A673 (cell line): ENCODE data around the gene PDLIM1. TPM values are rescaled to one million over a fixed set of nuclear protein-coding genes. Genes with fewer than 3 reads are reported as not detected.

Source experiments
- BruUV-seq: library from RNA; stranded (reverse); fragments of 400-500 nt; replicated peaks from 2 replicates; lab custom pipeline; 2021; lab: Mats Ljungman, UMichigan
- CTCF ChIA-PET: fragments of 300-600 bp; sonication (Branson Sonifier 250); formaldehyde crosslinking; loops from one replicate; lab custom pipeline; 2022; ENCODE audit warnings: antibody characterized with exemption; lab: Charles Lee
- POLR2A ChIA-PET: fragments of 300-600 bp; sonication (Branson Sonifier 250); formaldehyde crosslinking; loops from one replicate; lab custom pipeline; 2022; ENCODE audit warnings: antibody characterized with exemption; ENCODE audit not compliant: low non-redundant PET; lab: Charles Lee
- DNase-seq: peaks from one replicate; pipeline ENCODE4 v3.0.0-alpha.2; 2015; ENCODE audit warnings: low spot score
- H3K27ac ChIP-seq: fragments of 200-600 bp; sonication (generic); 2 replicates; pipeline ENCODE4 v1.5.1; 2016; ENCODE audit warnings: mixed run types, low read depth, mild to moderate bottlenecking, mixed read lengths, antibody characterized with exemption, low read length; ENCODE audit not compliant: poor library complexity, severe bottlenecking
- H3K27me3 ChIP-seq: fragments of 200-600 bp; sonication (generic); replicated peaks from 2 replicates; pipeline ENCODE4 v1.6.1; 2017; ENCODE audit warnings: mixed run types, low read depth, mild to moderate bottlenecking, mixed read lengths, antibody characterized with exemption, low read length; ENCODE audit not compliant: insufficient read depth, poor library complexity
- H3K36me3 ChIP-seq: fragments of 200-600 bp; sonication (generic); 2 replicates; pipeline ENCODE4 v1.6.1; 2016; ENCODE audit warnings: mixed run types, mild to moderate bottlenecking, mixed read lengths, antibody characterized with exemption, low read length; ENCODE audit not compliant: insufficient read depth, poor library complexity, severe bottlenecking
- H3K4me1 ChIP-seq: fragments of 200-600 bp; sonication (generic); 2 replicates; pipeline ENCODE4 v1.6.1; 2017; ENCODE audit warnings: mixed run types, mild to moderate bottlenecking, mixed read lengths, antibody characterized with exemption, low read length; ENCODE audit not compliant: insufficient read depth, poor library complexity, severe bottlenecking
- H3K4me3 ChIP-seq: fragments of 200-600 bp; sonication (generic); 2 replicates; pipeline ENCODE4 v1.5.1; 2016; ENCODE audit warnings: low read depth, mixed run types, mild to moderate bottlenecking, mixed read lengths, low read length; ENCODE audit not compliant: poor library complexity, severe bottlenecking
- H3K9me3 ChIP-seq: fragments of 200-600 bp; sonication (generic); 2 replicates; pipeline ENCODE4 v1.6.1; 2016; ENCODE audit warnings: mixed run types, low read depth, mild to moderate bottlenecking, mixed read lengths, antibody characterized with exemption, low read length; ENCODE audit not compliant: poor library complexity, severe bottlenecking
- EZH2 ChIP-seq: fragments of 200-600 bp; sonication (generic); IDR thresholded peaks from 2 replicates; pipeline ENCODE4 v1.6.1; 2017; ENCODE audit warnings: borderline replicate concordance, low read depth, mild to moderate bottlenecking, mixed read lengths, antibody characterized with exemption, low read length; ENCODE audit not compliant: poor library complexity, severe bottlenecking
- intact Hi-C: fragments of 100-400 bp; cut with micrococcal nuclease; formaldehyde crosslinking; loops from one replicate; pipeline ENCODE4 v1.10.0; 2022; ENCODE audit not compliant: unreplicated experiment
- total RNA-seq: library from RNA; stranded (reverse); gene quantifications from 2 replicates; pipeline ENCODE4 v1.2.3, GENCODE V29; 2021
- TF ChIP-seq, protein P1 (sequence below): fragments of 300-800, 200-600 bp; sonication (generic); conservative IDR thresholded peaks from 2 replicates; pipeline ENCODE4 v1.5.1; 2017; ENCODE audit warnings: low read depth, mild to moderate bottlenecking, antibody characterized with exemption, low read length, moderate library complexity, mixed read lengths

PDLIM1 gene
- total RNA-seq, 1 experiment from 2014 or later: 0.32 TPM

DNA sequence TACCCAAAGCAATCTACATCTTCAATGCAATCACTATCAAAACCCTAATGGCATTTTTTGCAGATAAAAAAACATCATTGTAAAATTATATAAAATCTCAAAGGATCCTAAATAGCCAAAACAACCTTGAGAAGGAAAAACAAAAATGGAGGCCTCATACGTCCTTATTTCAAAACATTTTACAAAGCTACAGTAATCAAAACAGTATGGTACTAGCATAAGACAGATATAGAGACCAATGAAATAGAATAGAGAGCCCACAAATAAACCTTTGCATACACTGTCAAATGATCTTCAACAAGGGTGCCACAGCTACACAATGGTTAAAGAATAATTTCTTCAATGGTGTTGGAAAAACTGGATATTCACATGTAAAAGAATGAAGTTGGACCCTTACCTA, 34.5 kb downstream of the PDLIM1 start:
- H3K9me3 ChIP-seq: peaks cover 6% of the 10 kb centered on the region
- no TSS peak for BruUV-seq
- H3K27ac ChIP-seq: no peak overlapping the region
- TF ChIP-seq, protein P1, sequence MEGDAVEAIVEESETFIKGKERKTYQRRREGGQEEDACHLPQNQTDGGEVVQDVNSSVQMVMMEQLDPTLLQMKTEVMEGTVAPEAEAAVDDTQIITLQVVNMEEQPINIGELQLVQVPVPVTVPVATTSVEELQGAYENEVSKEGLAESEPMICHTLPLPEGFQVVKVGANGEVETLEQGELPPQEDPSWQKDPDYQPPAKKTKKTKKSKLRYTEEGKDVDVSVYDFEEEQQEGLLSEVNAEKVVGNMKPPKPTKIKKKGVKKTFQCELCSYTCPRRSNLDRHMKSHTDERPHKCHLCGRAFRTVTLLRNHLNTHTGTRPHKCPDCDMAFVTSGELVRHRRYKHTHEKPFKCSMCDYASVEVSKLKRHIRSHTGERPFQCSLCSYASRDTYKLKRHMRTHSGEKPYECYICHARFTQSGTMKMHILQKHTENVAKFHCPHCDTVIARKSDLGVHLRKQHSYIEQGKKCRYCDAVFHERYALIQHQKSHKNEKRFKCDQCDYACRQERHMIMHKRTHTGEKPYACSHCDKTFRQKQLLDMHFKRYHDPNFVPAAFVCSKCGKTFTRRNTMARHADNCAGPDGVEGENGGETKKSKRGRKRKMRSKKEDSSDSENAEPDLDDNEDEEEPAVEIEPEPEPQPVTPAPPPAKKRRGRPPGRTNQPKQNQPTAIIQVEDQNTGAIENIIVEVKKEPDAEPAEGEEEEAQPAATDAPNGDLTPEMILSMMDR: no peak
- TF ChIP-seq EZH2: no peak
- intact Hi-C loops: no loop called here
- CTCF ChIA-PET: no interaction called here
- POLR2A ChIA-PET: no interaction called here
- H3K4me1 ChIP-seq: no peaks in the 10 kb centered on the region
- H3K36me3 ChIP-seq: no peaks in the 10 kb centered on the region
- DNase-seq: no peak
- no peak overlapping the region for H3K4me3 ChIP-seq
- H3K27me3 ChIP-seq: no peaks in the 10 kb centered on the region

DNA sequence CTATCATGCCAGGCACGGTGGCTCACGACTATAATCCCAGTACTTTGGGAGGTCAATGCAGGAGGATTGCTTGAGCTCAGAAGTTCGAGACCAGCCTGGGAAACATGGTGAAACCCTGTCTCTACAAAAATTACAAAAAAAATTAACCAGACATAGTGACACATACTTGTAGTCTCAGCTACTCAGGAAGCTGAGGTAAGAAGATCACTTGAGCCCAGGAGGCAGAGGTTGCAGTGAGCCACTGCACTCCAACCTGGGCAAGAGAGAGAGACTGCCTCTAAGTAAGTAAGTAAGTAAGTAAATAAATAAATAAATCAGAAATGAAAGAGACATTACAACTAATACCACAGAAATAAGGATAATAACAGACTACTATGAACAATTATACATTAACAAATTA, 36.2 kb downstream of the PDLIM1 start:
- TF ChIP-seq, protein P1: no peak
- no peak for TF ChIP-seq EZH2
- no peak overlapping the region for H3K27ac ChIP-seq
- no peak for DNase-seq
- BruUV-seq: no TSS peak
- ChIA-PET POLR2A (no interaction called here), CTCF (no interaction called here)
- no peaks in the 10 kb centered on the region for H3K4me1 ChIP-seq
- H3K9me3 ChIP-seq: peaks cover 6% of the 10 kb centered on the region
- H3K27me3 ChIP-seq: no peaks in the 10 kb centered on the region
- no peaks in the 10 kb centered on the region for H3K36me3 ChIP-seq
- no peak overlapping the region for H3K4me3 ChIP-seq
- intact Hi-C loops: no loop called here

GRCh38 chr10:95253686-95254085, 37.1 kb downstream of the PDLIM1 start:
- POLR2A ChIA-PET: no interaction called here
- intact Hi-C loops: no loop called here

More at GRCh38 chr10:95253686-95254085, 37.1 kb downstream of the PDLIM1 start:
- CTCF ChIA-PET: no interaction called here
- Histone ChIP-seq H3K4me3 (no peak overlapping the region), H3K9me3 (peaks cover 6% of the 10 kb centered on the region), H3K36me3 (no peaks in the 10 kb centered on the region), H3K27me3 (no peaks in the 10 kb centered on the region), H3K27ac (no peak overlapping the region), H3K4me1 (no peaks in the 10 kb centered on the region)
- BruUV-seq: no TSS peak
- TF ChIP-seq, protein P1: no peak
- no peak for TF ChIP-seq EZH2
- DNase-seq: no peak
